Prostate gland (tissue), 2 donors: ENCODE measurements around the gene PPP5C. TPM values are rescaled to one million over a fixed set of nuclear protein-coding genes. Genes with fewer than 3 reads are reported as not detected.

Experiments used
- DNase-seq: peaks from one replicate; pipeline ENCODE4 v3.0.0-alpha.2; 2019; ENCODE audit warnings: low spot score
- H3K27ac ChIP-seq, 2 donors: fragments of 200-600 bp; sonication (generic); 2 replicates each; pipeline ENCODE4 v1.5.1; 2017 to 2019
- H3K27me3 ChIP-seq: fragments of 200-600 bp; sonication (generic); replicated peaks from 2 replicates; pipeline ENCODE4 v1.5.1; 2019; ENCODE audit not compliant: insufficient read depth
- H3K36me3 ChIP-seq, 2 donors: fragments of 200-600 bp; sonication (generic); 1 replicate in 1 of 2; 2 replicates in 1 of 2; pipeline versions ENCODE4 v1.5.1 to v1.8.1; 2017 to 2019
- H3K4me1 ChIP-seq: fragments of 200-600 bp; sonication (generic); replicated peaks from 2 replicates; pipeline ENCODE4 v1.5.1; 2019
- H3K4me3 ChIP-seq, 2 donors: fragments of 200-600 bp; sonication (generic); 2 replicates each; pipeline ENCODE4 v1.5.1; 2017 to 2019
- H3K9me3 ChIP-seq: fragments of 200-600 bp; sonication (generic); 2 replicates; pipeline ENCODE4 v1.5.1; 2017
- CTCF ChIP-seq, 4 experiments: fragments of 200-600 bp in 2 of 4; fragments of 450-650 bp in 2 of 4; sonication (generic) in 2 of 4; IDR thresholded peaks; 1 replicate in 3 of 4; 2 replicates in 1 of 4; pipeline ENCODE4 v1.5.1; 2016 to 2019; ENCODE audit warnings: antibody characterized with exemption in 4 of 4, mild to moderate bottlenecking in 2 of 4, moderate library complexity in 2 of 4
- POLR2A ChIP-seq: fragments of 450-650 bp; IDR thresholded peaks from one replicate; pipeline ENCODE4 v1.6.1; 2016; ENCODE audit warnings: antibody characterized with exemption, mild to moderate bottlenecking
- POLR2AphosphoS5 ChIP-seq: sonication (generic); formaldehyde crosslinking; IDR thresholded peaks from one replicate; pipeline ENCODE4 v1.6.1; 2017; ENCODE audit warnings: antibody characterized with exemption
- WGBS: methylation state at CpG from one replicate; pipeline ENCODE4 v1.1.5; 2018; 5-methylcytosine and 5-hydroxymethylcytosine counted together
- intact Hi-C: fragments of 100-400 bp; cut with DNase I; formaldehyde crosslinking; loops from one replicate; pipeline ENCODE4 v1.14.2; 2022
- total RNA-seq, 2 donors: library from RNA; depleted of rRNA; stranded (reverse); fragments of >200 nt; gene quantifications; one replicate each; pipeline ENCODE4 v1.1.0, GENCODE V29; 2016

PPP5C gene
- total RNA-seq, 2 donors from 2014 or later, result 81.4 to 84.3 TPM

- Histone ChIP-seq H3K36me3 (peaks cover 0 to 25% of the 10 kb centered on the region in 2 donors), H3K4me3 (no peak overlapping the region), H3K9me3 (no peaks in the 10 kb centered on the region), H3K27ac (no peak overlapping the region), H3K4me1 (peaks cover under 1% of the 10 kb centered on the region), H3K27me3 (no peaks in the 10 kb centered on the region)
- WGBS, result 83% methylated on average over 7 of the region's 7 CpGs
- intact Hi-C loops, result no loop called here
- no peak for DNase-seq
- TF ChIP-seq POLR2A (no peak), CTCF (IDR thresholded peaks at IDR 0.05) (no peak), POLR2AphosphoS5 (no peak)
Measured at GRCh38 chr19:46383846-46384245, 37.0 kb downstream of the PPP5C start.

- Histone ChIP-seq H3K27ac (no peak overlapping the region), H3K4me3 (no peak overlapping the region), H3K36me3 (peaks cover 0 to 25% of the 10 kb centered on the region in 2 donors), H3K9me3 (no peaks in the 10 kb centered on the region), H3K4me1 (no peaks in the 10 kb centered on the region), H3K27me3 (no peaks in the 10 kb centered on the region)
- intact Hi-C loops, result no loop called here
- no peak for DNase-seq
- TF ChIP-seq POLR2AphosphoS5 (no peak), CTCF (IDR thresholded peaks at IDR 0.05) (no peak), POLR2A (no peak)
- WGBS, result 92% methylated on average over 11 of the region's 11 CpGs
Measured at GRCh38 chr19:46384396-46384795, 37.5 kb downstream of the PPP5C start.

GRCh38 chr19:46385636-46386035, 38.7 kb downstream of the PPP5C start:
- intact Hi-C loops, result no loop called here
- no peak overlapping the region for H3K4me3 ChIP-seq
- DNase-seq, result no peak
- no peak overlapping the region for H3K27ac ChIP-seq
- H3K4me1 ChIP-seq, result no peaks in the 10 kb centered on the region
- TF ChIP-seq POLR2AphosphoS5 (no peak), CTCF (IDR thresholded peaks at IDR 0.05) (no peak), POLR2A (no peak)
- WGBS, result 83% methylated on average over 11 of the region's 11 CpGs
- H3K27me3 ChIP-seq, result no peaks in the 10 kb centered on the region
- H3K9me3 ChIP-seq, result no peaks in the 10 kb centered on the region
- H3K36me3 ChIP-seq, result peaks cover 3 to 25% of the 10 kb centered on the region in 2 donors

GRCh38 chr19:46386151-46386550, 39.3 kb downstream of the PPP5C start:
- Histone ChIP-seq H3K36me3 (peaks cover 3 to 25% of the 10 kb centered on the region in 2 donors), H3K27ac (no peak overlapping the region)

More at GRCh38 chr19:46386151-46386550, 39.3 kb downstream of the PPP5C start:
- TF ChIP-seq POLR2A (no peak), POLR2AphosphoS5 (no peak), CTCF (IDR thresholded peaks at IDR 0.05) (no peak)
- H3K27me3 ChIP-seq, result no peaks in the 10 kb centered on the region
- no peaks in the 10 kb centered on the region for H3K4me1 ChIP-seq
- H3K9me3 ChIP-seq, result no peaks in the 10 kb centered on the region
- no peak overlapping the region for H3K4me3 ChIP-seq
- intact Hi-C loops, result no loop called here
- WGBS, result 91% methylated on average over 10 of the region's 10 CpGs
- no peak for DNase-seq
